Fibroblast of gingiva (primary cell): ENCODE results near the gene WAC.

Source experiments
- DNase-seq: peaks from one replicate; pipeline ENCODE4 v3.0.0-alpha.2; 2011; ENCODE audit warnings: low read depth

The WAC gene

GRCh38 chr10:28668363-28669226, 135.7 kb downstream of the WAC start:
- DNase-seq, result no peak

GRCh38 chr10:28669227-28670173, 136.6 kb downstream of the WAC start:
- no peak for DNase-seq
